Activated T-cell treated with anti-CD3 and anti-CD28 coated beads, Interleukin-2, amount 50 U/mL, for 48 hours (primary cell): ENCODE measurements around the gene ZNF444.
A peak's percentile ranks its signal among the peaks of the same experiment; 100 is the strongest.
"Not testable (repeated sequence)": the region's sequence is repeated elsewhere in the genome, so short reads cannot be mapped to it uniquely, and the experiment has no call there.

ENCODE experiments used
- DNase-seq, 2 experiments: peaks; one replicate each; pipeline ENCODE4 v3.0.0-alpha.2; 2020

The ZNF444 gene

DNA sequence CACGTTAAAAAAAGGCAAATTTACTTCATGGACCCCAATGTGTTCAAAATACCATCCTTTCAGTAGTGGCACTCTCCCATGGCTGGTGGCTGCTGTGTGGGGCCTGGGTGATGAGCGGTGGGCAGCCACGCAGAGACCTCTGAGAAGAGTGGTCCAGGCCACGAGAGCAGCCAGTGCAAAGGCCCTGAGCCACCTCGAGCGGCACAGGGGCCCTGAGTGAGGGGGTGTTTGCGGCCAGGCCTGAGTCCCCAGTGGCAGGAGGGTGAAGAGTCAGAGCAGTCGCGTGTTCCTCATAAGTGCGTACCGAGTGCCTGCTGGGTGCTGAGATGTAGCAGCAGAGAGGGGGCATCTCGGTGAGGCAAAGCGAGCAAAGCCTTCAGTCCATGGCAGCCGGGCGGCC lies 7.0 kb downstream of the ZNF444 start:
- DNase-seq, result no peak

GRCh38 chr19:56148955-56149655 lies 8.0 kb downstream of the ZNF444 start:
- not testable (repeated sequence) for DNase-seq

DNA sequence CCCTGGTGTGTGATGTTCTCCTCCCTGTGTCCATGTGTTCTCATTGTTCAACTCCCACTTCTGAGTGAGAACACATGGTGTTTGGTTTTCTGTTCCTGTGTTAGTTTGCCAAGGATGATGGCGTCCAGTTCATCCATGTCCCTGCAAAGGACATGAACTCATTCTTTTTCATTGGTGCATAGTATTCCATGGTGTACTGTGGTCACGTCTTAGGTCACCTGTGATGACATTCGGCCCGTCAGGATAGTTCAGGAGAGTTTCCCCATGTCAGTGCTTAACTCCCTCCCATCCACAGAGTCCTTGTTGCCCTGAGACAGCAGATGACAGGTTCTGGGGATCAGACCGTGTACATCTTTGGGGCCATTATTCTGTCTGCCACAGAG lies 8.6 kb downstream of the ZNF444 start:
- no peak for DNase-seq

DNA sequence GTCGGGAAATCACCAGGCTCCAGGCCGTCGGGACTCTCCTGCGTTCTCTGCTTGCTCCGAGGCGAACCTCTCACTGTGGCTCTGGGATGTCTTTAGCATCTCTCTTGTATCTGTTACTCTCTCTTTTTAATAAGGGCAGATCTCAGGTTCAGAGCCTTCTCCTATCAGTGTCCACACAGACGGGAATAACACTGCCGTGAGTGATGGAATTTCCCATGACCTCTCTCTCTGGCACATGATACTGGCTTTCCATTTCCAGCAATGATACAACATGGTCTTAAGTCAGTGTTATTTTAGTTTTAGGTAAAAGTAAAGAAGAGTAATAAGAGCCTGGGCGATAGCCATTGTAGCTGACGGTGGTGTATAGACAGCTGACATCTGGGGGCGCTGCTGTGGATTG lies 9.3 kb downstream of the ZNF444 start:
- DNase-seq, result no peak

DNA sequence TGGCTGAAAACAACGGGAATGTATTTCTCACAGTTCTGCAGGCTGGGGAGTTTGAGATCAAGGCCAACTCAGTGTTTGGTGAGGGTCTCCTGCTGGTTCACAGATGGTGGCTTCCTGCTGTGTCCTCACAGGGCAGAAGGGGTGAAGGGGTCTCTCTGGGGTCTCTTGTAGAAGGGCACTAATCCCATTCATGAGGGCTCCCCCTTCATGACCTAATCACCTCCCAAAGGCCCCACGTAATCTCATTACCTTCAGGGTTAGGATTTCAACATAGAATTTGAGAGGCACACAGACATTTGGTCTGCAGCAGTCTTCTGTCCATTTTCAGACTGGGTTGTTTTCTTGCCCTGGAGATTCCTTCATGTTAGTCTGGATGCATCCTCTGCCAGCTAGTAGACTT lies 11.6 kb downstream of the ZNF444 start:
- DNase-seq, result no peak

DNA sequence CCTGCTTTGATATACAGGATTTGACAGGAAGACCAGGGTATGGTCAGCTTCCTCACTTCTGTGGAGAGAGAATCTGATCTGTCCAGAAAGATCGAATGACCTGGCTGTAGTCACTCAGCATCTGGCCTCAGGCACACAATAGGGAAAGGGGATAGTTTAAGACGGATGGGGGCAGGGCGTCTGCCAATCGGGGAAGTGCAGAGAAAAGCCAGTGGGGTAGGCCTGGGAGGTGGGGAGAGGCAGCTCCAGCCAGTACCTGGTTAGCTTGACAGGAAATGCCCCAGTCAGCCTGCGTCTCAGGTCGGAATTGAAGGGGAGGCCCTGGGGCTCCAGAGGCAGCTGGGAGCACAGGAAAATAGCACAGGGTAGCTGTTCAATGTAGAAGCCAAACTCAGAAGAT lies 12.4 kb downstream of the ZNF444 start:
- DNase-seq, result no peak

- DNase-seq, result peak in 1 of 2 experiments; percentile 31
Observed at GRCh38 chr19:56155124-56155687, 14.1 kb downstream of the ZNF444 start.

DNA sequence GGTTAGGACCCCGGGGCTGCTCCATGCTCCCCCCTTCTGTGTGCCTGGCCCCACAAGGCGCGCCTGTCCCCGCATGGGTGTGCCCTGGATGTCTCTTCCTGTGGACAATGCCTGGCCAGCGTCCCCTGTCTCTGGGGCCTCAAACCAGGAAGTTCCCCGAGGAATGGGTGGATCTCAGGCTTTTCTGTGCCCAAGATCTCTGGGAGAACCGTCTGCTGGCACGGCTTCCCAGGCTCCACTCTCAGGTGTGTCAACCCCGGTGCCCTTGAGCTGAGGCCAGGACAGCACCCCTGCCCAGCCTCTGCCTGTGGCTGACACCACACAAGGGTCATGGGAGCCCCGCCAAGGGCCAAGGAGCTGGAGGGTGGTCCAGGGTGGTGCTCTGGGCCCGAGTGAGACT lies 15.7 kb downstream of the ZNF444 start:
- no peak for DNase-seq

DNA sequence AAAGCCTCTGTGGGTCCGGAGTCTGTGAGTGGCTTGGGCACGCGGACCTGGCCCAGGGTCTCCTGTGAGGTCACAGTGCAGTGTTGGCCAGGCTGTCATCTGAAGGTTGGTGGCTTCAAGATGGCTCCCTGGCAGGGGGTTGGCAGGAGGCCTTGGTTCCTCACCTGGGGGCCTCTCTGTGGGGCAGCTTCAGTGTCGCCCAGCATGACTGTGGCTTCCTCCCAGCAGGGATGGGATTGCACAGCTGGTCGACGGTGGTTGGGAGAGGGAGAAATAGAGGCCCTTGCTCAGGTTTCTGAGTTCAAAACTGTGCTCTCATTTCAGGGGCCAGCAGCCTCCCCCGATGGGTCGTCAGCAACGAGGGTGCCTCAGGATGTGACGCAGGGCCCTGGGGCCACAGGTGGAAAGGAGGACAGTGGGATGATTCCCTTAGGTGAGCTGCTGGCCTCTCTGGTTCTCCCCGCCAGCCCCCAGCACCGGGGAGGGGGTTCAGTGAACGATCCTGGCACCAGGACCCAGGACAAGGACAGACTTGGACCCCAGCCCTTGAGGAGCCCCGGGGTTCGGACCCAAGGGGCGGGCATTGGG lies 17.2 kb downstream of the ZNF444 start:
- no peak for DNase-seq

DNA sequence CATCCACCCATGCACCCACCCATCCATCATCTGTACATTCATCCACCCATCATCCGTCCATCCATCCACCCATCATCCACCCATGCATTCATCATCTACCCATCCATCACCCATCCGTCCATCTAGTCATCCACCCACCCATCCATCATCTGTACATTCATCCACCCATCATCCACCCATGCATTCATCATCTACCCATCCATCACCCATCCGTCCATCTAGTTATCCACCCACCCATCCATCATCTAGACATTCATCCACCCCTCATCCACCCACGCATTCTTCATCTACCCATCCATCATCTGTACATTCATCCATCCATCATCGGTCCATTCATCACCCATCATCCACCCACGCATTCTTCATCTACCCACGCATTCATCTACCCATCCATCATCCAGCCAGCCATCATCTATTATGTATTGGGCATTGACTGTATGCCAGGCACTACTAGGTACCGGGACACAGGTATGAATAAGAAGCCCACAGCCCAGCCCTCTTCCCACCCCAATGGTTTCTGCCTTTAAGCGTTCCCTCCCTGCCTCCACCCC lies 18.0 kb downstream of the ZNF444 start:
- no peak for DNase-seq

GRCh38 chr19:56159622-56160271 lies 18.7 kb downstream of the ZNF444 start:
- DNase-seq, result no peak

DNA sequence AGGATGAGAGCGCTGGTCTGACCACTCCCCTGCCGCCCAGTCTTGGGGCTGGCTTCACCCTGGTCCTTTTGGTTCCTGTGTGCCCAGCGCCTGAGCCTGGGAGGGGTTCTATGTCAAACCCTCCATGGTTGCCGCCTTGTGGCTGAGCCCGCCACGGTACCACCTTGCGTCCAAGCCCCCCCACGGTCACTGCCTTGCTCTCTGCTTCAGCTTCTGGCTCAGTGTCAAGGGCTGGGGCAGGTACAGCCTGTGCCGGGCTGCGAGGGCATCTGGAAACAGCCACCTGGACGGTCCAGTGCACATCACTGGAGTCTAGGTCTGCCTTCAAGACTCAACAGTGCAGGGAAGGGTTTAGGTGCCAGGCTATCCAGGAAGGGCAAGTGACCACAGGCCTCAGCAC lies 20.4 kb downstream of the ZNF444 start:
- DNase-seq, result no peak

DNA sequence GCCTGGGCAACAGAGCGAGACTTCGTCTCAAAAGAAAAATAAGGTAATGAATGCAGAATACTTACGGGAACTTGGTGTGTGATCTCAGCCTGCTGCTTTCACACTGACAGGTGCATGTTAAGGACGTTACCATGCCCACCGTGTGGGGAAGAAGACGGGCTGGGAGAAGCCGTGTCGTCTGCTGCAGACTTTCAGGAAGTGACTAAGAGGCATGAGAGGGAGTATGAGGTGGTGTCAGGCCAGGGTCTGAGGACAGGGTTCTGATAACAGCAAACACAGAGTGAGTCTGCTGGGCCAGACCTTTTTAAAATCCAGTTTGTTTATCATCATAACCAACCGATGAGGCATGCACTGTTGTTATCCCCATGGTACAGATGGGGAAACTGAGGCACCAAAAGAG lies 21.2 kb downstream of the ZNF444 start:
- DNase-seq, result peak; percentile 41 to 49

DNA sequence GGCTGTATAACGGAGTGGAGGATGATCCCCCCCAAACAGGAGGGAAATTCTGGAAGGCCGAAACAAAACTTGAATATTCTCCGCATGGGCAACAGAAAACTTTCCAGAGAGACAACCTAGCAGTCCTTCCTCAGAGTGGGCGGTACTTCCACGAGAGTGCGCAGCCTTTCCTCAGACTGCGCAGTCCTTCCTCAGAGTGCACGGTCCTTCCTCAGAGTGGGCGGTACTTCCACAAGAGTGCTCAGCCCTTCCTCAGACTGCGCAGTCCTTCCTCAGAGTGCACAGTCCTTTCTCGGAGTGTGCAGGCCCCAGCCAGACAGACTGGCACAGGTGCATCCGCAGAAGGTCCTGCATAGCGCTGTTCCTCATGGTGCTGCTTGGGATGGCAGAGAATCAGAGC lies 22.0 kb downstream of the ZNF444 start:
- DNase-seq, result no peak

DNA sequence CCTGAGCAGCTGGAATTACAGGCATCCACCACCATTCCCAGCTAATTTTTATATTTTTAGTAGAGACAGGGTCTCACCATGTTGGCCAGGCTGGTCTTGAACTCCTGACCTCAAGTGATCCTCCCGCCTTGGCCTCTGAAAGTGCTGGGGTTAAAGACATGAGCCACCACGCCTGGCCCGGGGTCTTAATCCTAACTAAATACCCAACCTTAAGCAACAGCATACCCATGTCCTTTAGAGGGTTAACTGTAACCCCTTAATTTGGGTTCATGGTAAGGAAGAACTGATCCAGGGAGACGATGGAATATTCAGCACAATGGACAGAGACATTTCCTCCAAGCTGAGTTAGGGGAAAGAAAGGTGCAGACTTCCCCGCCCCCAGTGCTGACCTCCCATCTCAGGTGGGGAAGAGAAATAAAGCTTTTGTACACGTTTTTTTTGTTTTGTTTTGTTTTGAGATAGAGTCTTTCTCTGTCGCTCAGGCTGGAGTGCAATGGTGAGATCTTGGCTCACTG lies 26.0 kb downstream of the ZNF444 start:
- no peak for DNase-seq

- DNase-seq, result no peak
Observed at GRCh38 chr19:56170261-56170660, 29.2 kb downstream of the ZNF444 start.

- no peak for DNase-seq
Observed at GRCh38 chr19:56174086-56174485, 33.0 kb downstream of the ZNF444 start.

- DNase-seq, result no peak
Observed at GRCh38 chr19:56174550-56174949, 33.5 kb downstream of the ZNF444 start.

DNA sequence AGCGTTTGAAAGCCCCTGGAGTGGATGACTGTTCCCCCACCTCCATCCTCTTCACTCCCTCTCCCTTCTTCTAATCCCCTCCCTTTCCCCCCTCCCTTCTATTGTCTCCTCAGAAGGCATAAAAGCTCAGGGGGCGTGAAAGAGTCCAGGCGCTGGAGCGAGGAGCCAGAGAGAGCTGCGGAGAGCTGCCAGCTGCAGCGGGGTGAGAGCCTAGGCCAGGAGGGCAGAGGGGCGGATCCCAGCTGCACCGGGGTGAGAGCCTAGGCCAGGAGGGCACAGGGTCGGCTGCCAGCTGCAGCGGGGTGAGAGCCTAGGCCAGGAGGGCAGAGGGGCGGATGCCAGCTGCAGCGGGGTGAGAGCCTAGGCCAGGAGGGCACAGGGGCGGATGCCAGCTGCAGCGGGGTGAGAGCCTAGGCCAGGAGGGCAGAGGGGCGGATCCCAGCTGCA lies 34.8 kb downstream of the ZNF444 start, which contains the start of gene GALP:
TSS of gene GALP (plus strand) at position 148 of the 447 bp plus-strand sequence. CDS start 1,101 bp downstream, outside the sequence.
- not testable (repeated sequence) for DNase-seq

GRCh38 chr19:56176310-56176709 lies 35.2 kb downstream of the ZNF444 start:
- not testable (repeated sequence) for DNase-seq

DNA sequence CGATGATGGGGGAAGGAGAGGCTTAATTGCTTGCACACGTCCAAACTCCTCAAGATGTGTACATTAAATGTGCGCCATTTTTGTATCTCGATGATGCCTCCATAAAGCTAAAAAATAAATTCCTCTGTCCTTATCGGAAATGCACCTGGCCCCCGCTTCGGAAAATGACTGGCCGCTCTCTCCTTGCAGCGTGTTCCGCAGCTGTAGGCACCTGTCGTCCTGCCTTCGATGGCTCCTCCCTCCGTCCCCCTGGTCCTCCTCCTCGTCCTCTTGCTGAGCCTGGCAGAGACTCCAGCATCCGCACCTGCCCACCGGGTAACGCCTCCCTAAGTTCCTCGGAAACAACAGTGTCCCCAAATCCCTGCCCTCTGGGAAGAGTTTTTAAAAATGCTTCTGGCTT lies 35.8 kb downstream of the ZNF444 start:
- DNase-seq, result no peak

DNA sequence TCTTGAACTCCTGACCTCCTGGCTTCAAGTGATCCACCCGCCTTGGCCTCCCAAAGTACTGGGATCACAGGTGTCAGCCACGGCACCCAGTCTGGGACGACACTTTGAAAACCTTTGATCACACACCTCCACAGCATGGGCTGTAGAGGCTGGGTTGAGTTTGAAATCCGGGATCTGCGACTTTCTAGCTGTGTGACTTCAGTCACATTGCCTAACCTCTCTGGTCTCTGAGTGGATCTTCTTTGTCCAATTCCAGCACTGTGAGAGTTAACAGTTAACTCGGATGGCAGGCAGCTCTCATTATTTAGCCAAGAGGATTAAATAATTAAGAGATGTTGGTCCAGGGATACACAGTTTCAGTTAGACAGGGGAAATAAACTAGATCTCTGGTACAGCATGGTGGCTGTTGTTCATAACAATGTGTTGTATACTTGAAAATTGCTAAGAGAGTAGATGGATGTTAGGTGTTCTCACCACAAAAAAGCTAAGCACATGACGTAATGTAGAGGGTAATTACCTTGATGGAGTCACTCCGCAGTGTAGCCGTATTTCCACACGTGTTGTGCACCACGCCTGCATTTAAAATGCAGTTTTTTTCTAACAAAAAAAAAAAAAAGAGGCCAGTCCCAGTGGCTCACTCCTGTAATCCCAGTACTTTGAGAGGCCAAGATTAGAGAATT lies 36.6 kb downstream of the ZNF444 start:
- DNase-seq, result no peak

DNA sequence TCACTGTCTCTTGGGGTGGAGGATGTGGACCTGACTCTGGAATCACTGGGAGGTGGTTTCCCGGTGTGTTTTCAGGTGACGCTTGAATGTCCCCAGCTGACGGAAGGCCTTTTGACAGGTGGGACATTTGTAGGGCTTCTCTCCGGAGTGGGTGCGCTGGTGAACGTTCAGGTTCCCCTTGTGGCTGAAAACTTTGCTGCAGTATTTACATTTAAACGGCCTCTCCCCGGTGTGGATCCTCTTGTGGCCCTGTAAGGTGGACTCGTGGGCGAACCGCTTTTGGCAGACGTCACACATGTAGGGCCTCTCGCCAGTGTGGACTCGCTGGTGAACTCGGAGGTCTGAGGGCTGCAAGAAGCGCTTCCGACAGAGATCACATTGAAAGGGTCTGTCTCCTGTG lies 48.7 kb downstream of the ZNF444 start:
- no peak for DNase-seq
